Activated CD4-positive, alpha-beta T cell treated with anti-CD3 and anti-CD28 coated beads, Interleukin-2, amount 10 ng/mL, durations not matched to agents 24 days and 14 days (primary cell): ENCODE data around the gene B9D1. TPM values are rescaled to one million over a fixed set of nuclear protein-coding genes. Genes with fewer than 3 reads are reported as not detected.

Source experiments
- DNase-seq: peaks from one replicate; pipeline ENCODE4 v3.0.0; 2022
- H3K27ac Mint-ChIP-seq: one replicate; pipeline ENCODE4 v1.8.0; 2022; ENCODE audit warnings: mild to moderate bottlenecking, mixed read lengths
- H3K27me3 Mint-ChIP-seq: one replicate; pipeline ENCODE4 v1.8.0; 2022; ENCODE audit warnings: mixed read lengths
- H3K36me3 Mint-ChIP-seq: one replicate; pipeline ENCODE4 v1.8.0; 2022; ENCODE audit warnings: low read depth, mild to moderate bottlenecking, mixed read lengths
- H3K4me1 Mint-ChIP-seq: one replicate; pipeline ENCODE4 v1.8.0; 2021; ENCODE audit warnings: mixed read lengths
- H3K4me3 Mint-ChIP-seq: one replicate; pipeline ENCODE4 v1.8.0; 2022; ENCODE audit warnings: mild to moderate bottlenecking, moderate library complexity, mixed read lengths
- H3K9me3 Mint-ChIP-seq: one replicate; pipeline ENCODE4 v1.8.0; 2021; ENCODE audit warnings: mixed read lengths
- intact Hi-C: fragments of 100-400 bp; cut with micrococcal nuclease; formaldehyde crosslinking; loops from one replicate; pipeline ENCODE4 v1.15.1; 2023
- total RNA-seq: library from RNA; stranded (reverse); gene quantifications from 2 replicates; pipeline ENCODE4 v1.2.3, GENCODE V29; 2022

Gene B9D1
- total RNA-seq, 1 donor from 2014 or later, result 6.1 TPM

DNA sequence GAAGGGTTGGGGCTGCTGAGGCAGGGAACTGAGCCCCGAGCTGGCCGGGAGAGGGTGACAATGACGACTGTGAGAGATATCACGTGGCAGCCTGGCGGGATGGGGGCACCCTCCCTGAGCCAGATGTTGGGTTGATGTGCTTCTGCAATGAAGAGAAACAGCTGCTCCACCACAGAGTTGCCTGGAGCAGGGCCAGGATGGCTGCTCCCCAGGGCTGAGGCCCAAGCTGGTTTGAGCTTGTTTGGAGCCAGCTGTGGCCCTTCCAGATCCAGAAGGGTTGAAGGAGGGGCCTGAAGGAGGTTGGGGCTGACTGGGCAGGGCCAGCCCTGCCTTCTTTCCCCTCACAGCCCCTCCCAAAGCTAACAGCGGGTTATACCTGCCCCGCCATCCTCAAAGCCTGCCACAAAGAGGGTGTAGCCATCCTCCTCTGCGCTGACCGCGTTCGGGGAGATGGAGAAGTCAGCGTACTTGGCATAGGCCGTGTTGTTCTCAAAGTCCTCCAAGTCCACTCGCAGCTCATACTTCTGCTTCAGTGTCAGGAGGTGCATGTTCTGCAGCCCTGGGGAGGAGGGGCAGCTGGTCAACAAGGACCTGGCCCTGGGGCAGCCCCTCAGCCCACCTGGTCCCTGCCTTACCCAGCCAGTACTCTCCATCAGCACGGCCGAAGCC, 22.3 kb upstream of the B9D1 start:
- intact Hi-C loops, result no loop called here
- no peaks in the 10 kb centered on the region for H3K9me3 Mint-ChIP-seq
- peaks cover 8% of the 10 kb centered on the region for H3K27me3 Mint-ChIP-seq
- no peak overlapping the region for H3K4me3 Mint-ChIP-seq
- H3K4me1 Mint-ChIP-seq, result peaks cover 2% of the 10 kb centered on the region
- H3K27ac Mint-ChIP-seq, result no peak overlapping the region
- no peak for DNase-seq
- H3K36me3 Mint-ChIP-seq, result peaks cover 26% of the 10 kb centered on the region

DNA sequence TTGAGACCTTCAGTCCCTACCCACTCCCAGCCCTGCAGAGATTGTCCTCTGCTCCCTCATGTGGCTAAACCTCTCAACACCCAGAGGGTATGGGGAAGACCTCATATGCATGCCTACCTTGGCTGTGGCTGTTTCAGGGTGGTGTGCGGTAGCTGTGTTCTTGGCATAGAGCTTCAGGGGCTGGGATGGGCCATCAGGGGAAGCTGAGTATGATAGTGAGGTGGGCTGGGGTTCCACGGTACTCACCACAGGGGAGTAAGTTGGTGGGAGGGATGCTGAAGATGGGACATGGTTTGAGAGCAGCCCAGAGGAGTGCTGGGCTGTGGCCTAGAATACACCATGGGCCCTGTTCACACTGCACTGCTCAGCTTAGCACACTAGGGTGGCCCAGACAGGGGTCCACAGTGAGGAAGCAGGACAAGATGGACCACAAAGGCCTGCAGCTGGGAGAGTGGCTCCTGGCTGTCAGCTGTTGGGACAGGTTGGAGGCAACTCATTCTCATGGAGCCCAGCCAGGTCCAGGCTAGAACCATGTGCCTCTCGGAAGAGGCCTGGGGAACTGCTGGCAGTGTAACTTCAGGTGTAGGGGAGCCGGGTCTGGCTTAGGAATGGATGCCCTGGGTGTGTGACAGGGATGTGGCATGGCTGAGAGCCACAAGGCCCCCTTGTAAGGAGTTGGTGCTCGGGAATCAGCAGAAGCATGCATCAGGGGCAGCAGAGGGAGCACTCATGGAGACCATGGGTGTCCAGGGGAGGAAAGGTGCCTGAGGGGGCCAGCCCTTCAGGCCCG, 21.4 kb upstream of the B9D1 start:
- Mint-ChIP-seq H3K36me3 (peaks cover 31% of the 10 kb centered on the region), H3K9me3 (no peaks in the 10 kb centered on the region), H3K4me3 (no peak overlapping the region), H3K4me1 (peaks cover 5% of the 10 kb centered on the region), H3K27me3 (peaks cover 3% of the 10 kb centered on the region), H3K27ac (no peak overlapping the region)
- intact Hi-C loops, result no loop called here
- no peak for DNase-seq

DNA sequence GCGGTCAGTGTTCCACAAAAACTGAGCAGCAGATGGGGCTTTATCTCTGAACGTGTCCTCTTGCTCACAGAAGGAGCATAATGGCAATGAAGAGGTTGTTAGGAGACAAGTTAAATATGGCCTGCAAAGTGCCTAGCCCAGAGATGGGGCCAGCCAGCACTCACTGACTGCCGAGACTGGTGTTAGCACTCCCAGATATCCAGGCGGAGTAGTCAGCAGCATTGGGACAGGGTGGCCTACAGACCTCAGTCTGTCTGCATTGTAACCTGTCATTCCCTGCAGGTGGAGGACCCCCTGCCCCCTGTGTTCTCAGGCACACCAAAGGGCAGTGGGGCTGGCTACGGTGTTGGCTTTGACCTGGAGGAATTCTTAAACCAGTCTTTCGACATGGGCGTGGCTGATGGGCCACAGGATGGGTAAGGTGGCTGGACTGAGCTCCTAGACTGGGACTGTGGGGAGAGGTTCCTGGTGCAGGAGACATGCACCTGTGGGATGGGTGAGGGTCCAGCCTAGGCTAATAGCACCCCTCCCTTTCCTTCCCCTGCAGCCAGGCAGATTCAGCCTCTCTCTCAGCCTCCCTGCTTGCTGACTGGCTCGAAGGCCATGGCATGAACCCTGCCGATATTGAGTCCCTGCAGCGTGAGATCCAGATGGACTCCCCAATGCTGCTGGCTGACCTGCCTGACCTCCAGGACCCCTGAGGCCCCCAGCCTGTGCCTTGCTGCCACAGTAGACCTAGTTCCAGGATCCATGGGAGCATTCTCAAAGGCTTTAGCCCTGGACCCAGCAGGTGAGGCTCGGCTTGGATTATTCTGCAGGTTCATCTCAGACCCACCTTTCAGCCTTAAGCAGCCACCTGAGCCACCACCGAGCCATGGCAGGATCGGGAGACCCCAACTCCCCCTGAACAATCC, 20.3 kb upstream of the B9D1 start:
- Mint-ChIP-seq H3K9me3 (no peaks in the 10 kb centered on the region), H3K4me3 (no peak overlapping the region), H3K36me3 (peaks cover 32% of the 10 kb centered on the region), H3K27me3 (peaks cover under 1% of the 10 kb centered on the region), H3K27ac (no peak overlapping the region), H3K4me1 (peaks cover 3% of the 10 kb centered on the region)
- intact Hi-C loops, result no loop called here
- DNase-seq, result no peak

DNA sequence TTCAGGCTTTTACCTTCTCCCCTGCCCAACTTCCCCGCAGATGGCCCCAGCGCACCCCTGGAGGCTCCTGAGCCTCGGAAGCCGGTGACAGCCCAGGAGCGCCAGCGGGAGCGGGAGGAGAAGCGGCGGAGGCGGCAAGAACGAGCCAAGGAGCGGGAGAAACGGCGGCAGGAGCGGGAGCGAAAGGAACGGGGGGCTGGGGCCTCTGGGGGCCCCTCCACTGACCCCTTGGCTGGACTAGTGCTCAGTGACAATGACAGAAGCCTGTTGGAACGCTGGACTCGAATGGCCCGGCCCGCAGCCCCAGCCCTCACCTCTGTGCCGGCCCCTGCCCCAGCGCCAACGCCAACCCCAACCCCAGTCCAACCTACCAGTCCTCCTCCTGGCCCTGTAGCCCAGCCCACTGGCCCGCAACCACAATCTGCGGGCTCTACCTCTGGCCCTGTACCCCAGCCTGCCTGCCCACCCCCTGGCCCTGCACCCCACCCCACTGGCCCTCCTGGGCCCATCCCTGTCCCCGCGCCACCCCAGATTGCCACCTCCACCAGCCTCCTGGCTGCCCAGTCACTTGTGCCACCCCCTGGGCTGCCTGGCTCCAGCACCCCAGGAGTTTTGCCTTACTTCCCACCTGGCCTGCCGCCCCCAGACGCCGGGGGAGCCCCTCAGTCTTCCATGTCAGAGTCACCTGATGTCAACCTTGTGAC, 19.4 kb upstream of the B9D1 start:
- H3K9me3 Mint-ChIP-seq, result no peaks in the 10 kb centered on the region
- no peak overlapping the region for H3K27ac Mint-ChIP-seq
- H3K4me1 Mint-ChIP-seq, result peaks cover 7% of the 10 kb centered on the region
- peaks cover 32% of the 10 kb centered on the region for H3K36me3 Mint-ChIP-seq
- no peak overlapping the region for H3K4me3 Mint-ChIP-seq
- DNase-seq, result no peak
- no peaks in the 10 kb centered on the region for H3K27me3 Mint-ChIP-seq
- intact Hi-C loops, result no loop called here

DNA sequence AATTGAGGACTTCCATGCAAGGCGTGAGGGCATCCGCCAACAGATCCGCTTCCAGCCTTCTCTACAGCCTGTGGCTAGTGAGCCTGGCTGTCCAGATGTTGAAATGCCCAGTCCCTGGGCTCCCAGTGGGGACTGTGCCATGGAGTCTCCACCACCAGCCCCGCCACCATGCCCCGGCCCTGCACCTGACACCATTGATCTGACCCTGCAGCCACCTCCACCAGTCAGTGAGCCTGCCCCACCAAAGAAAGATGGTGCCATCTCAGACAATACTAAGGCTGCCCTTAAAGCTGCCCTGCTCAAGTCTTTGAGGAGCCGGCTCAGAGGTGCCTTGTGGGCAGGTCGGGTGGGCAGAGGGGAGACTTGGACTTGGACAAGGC, 18.8 kb upstream of the B9D1 start:
- no peak for DNase-seq
- Mint-ChIP-seq H3K9me3 (no peaks in the 10 kb centered on the region), H3K27me3 (no peaks in the 10 kb centered on the region), H3K36me3 (peaks cover 32% of the 10 kb centered on the region), H3K27ac (no peak overlapping the region), H3K4me1 (peaks cover 9% of the 10 kb centered on the region), H3K4me3 (no peak overlapping the region)
- intact Hi-C loops, result no loop called here

DNA sequence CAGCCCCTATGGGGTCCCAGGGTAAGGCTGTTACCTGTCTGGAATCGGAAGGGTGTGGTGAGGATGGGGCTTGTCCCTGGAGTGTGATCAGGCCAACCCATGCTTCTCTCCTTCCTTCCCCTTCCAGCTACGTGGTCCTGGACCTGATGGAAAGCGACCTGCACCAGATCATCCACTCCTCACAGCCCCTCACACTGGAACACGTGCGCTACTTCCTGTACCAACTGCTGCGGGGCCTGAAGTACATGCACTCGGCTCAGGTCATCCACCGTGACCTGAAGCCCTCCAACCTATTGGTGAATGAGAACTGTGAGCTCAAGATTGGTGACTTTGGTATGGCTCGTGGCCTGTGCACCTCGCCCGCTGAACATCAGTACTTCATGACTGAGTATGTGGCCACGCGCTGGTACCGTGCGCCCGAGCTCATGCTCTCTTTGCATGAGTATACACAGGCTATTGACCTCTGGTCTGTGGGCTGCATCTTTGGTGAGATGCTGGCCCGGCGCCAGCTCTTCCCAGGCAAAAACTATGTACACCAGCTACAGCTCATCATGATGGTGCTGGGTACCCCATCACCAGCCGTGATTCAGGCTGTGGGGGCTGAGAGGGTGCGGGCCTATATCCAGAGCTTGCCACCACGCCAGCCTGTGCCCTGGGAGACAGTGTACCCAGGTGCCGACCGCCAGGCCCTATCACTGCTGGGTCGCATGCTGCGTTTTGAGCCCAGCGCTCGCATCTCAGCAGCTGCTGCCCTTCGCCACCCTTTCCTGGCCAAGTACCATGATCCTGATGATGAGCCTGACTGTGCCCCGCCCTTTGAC, 18.2 kb upstream of the B9D1 start:
- Mint-ChIP-seq H3K27me3 (no peaks in the 10 kb centered on the region), H3K4me1 (peaks cover 11% of the 10 kb centered on the region), H3K9me3 (no peaks in the 10 kb centered on the region), H3K36me3 (peaks cover 32% of the 10 kb centered on the region), H3K27ac (no peak overlapping the region), H3K4me3 (no peak overlapping the region)
- intact Hi-C loops, result no loop called here
- no peak for DNase-seq

DNA sequence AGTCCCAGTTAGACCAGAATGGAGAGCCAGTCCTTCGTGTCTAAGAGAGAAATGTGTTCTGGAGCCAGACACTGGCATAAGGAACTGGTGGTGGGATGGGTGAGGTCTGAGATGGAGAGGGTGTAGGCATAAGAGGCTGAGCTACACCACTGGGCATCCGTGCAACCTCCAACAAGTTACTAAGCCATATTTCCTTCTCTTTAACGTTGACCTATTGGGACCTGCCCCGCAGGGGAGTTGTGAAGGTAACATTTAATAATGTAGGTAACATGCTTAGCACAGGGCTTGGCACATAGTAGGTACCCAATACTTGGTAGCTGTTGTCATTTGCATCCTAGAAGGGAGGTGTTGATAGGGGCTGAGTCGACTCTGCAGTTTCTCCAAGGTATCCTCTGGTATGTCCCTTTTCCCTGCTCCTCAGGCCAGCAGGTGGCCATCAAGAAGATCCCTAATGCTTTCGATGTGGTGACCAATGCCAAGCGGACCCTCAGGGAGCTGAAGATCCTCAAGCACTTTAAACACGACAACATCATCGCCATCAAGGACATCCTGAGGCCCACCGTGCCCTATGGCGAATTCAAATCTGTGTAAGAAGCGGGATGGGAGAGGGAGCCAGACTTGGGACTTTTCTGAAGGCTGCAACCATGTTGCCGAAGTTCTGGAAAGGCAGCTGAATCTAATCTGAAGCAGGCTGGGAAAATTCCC, 17.0 kb upstream of the B9D1 start:
- H3K4me3 Mint-ChIP-seq, result peak overlapping the region; percentile 98
- no peaks in the 10 kb centered on the region for H3K27me3 Mint-ChIP-seq
- no peaks in the 10 kb centered on the region for H3K9me3 Mint-ChIP-seq
- H3K27ac Mint-ChIP-seq, result peak overlapping the region; percentile 48
- no peak for DNase-seq
- intact Hi-C loops, result loop anchor here (5.0 kb wide), 1 partner anchor 68 kb away; no protein-coding TSS in a partner anchor
- H3K36me3 Mint-ChIP-seq, result peaks cover 30% of the 10 kb centered on the region
- peaks cover 15% of the 10 kb centered on the region for H3K4me1 Mint-ChIP-seq

DNA sequence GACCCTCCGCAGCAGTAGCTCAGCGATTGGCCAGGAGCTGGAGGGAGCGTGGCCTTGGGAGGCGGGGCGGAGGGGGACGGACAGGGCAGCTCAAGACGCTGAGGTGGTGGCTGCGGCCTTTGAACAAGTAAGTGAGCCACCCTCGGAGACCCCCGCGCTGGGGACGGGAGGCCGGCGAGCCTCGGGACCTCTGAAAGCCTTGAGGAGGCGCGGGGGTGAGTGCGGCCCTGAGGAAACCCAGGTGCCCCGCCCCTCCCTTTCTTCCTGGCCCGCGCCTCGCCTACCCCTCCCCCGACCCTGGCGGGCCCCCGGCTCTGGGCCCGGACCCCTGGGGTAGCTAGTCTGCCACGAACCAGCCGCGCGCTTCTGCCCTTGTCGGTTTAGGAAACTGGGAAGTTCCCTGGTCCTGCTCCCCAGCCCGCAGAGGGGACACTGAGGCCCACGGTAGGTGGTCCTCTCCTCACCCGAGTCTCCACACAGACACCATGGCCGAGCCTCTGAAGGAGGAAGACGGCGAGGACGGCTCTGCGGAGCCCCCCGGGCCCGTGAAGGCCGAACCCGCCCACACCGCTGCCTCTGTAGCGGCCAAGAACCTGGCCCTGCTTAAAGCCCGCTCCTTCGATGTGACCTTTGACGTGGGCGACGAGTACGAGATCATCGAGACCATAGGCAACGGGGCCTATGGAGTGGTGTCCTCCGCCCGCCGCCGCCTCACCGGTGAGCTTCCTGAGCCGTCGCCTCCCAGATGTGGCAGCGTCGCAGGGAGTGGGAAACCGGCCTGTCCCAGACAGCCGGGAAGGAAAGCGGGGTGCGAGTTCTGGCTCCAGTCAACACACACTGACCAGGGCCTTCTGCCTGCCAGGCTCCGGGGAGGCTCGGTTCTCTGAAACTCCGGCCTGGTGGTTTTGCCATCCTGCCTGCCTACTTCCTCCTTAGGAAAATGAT, 16.2 kb upstream of the B9D1 start, which contains the start of gene MAPK7:
MAPK7 (plus strand) TSS at position 83 of the 945 bp plus-strand sequence; CDS start at position 486, 403 bp downstream.
- H3K27ac Mint-ChIP-seq, result peak within 1 kb of the TSS; percentile 98
- peaks cover 24% of the 10 kb centered on the region for H3K36me3 Mint-ChIP-seq
- H3K4me3 Mint-ChIP-seq, result peak within 1 kb of the TSS; percentile 98
- no peaks in the 10 kb centered on the region for H3K9me3 Mint-ChIP-seq
- intact Hi-C loops, result loop anchor here (1.0 to 5.0 kb wide), 3 partner anchors 16 to 270 kb away; partner anchors contain the start of genes ALDH3A2 and B9D1
- no peaks in the 10 kb centered on the region for H3K27me3 Mint-ChIP-seq
- H3K4me1 Mint-ChIP-seq, result peaks cover 21% of the 10 kb centered on the region
- DNase-seq, result no peak

DNA sequence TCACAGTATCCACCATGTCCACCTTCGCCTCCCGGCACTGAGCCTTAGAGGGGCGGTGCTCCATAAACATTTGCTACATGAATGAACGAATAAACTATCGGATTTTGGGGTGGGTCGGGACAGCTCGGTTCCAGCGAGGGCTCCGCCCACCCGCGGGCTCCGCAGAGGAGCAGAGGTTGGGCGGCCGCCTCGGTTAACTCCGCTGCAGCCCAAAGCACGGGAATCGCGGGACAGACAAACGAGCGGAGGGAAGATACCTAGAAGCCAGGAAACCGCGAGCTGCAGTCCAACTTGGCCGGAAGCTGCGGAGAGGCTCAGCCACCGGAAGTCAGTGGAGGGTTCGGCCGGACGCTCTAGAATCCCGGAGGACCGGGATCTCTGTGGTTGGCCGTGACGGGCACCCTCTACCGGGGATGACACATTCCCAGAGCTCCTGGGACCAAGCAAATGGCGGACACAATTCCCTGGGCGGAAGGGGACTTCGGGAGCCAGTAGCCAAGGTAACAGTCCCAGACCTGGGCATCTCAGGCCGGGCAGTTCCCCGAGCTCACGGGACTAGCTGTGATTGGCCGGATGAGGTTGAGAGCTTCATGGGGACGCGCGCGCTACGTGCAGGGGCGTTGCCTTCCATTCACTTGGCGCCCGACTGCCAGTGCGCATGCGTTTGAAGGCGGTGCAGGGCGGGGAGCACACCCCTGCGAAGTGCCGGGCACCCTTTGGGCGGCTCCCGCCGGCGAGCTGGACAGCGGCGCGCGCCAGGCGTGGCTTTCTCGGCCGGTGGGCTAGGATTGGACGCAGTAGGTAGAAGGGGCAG, 15.3 kb upstream of the B9D1 start:
- H3K9me3 Mint-ChIP-seq, result no peaks in the 10 kb centered on the region
- peak; percentile 99 for DNase-seq
- H3K27ac Mint-ChIP-seq, result peak overlapping the region; percentile 98
- peaks cover 21% of the 10 kb centered on the region for H3K36me3 Mint-ChIP-seq
- H3K27me3 Mint-ChIP-seq, result no peaks in the 10 kb centered on the region
- intact Hi-C loops, result loop anchor here (1.0 to 5.0 kb wide), 4 partner anchors 16 to 270 kb away; partner anchors contain the start of genes ALDH3A2 and B9D1
- peaks cover 21% of the 10 kb centered on the region for H3K4me1 Mint-ChIP-seq
- H3K4me3 Mint-ChIP-seq, result peak overlapping the region; percentile 98

DNA sequence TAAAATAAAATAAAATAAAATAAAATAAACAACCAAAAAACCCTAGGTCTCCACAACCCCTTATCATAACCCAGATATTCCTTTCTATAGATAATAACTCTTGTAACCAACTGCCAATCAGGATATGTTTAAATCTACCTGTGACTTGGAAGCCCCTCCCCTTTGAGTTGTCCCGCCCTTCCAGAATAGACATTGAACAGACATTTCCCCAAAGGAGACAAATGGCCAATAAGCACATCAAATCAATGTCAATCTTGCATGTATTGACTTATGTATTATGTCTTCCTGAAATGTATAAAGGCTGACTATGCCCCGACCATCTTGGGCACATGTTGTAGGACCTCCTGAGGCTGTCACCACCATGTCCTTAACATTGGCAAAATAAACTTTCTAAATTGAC, 14.3 kb upstream of the B9D1 start:
- Mint-ChIP-seq H3K36me3 (peaks cover 16% of the 10 kb centered on the region), H3K27me3 (no peaks in the 10 kb centered on the region), H3K4me3 (peak overlapping the region; percentile 98), H3K4me1 (peaks cover 30% of the 10 kb centered on the region), H3K27ac (peak overlapping the region; percentile 98), H3K9me3 (no peaks in the 10 kb centered on the region)
- intact Hi-C loops, result loop anchor here (1.0 to 5.0 kb wide), 2 partner anchors 70 to 130 kb away; no protein-coding TSS in a partner anchor
- DNase-seq, result no peak
